OCI-LY7 (cell line): ENCODE results near the gene HTD2. TPM values are rescaled to one million over a fixed set of nuclear protein-coding genes. Genes with fewer than 3 reads are reported as not detected.
"Not testable (repeated sequence)": the region's sequence is repeated elsewhere in the genome, so short reads cannot be mapped to it uniquely, and the experiment has no call there.

Experiments used
- BruUV-seq: library from RNA; stranded (reverse); fragments of 400-500 nt; replicated peaks from 2 replicates; lab custom pipeline; 2021; lab: Mats Ljungman, UMichigan
- CTCF ChIA-PET: fragments of 300-600 bp; sonication (Branson Sonifier 250); formaldehyde crosslinking; loops from one replicate; lab custom pipeline; 2022; ENCODE audit warnings: antibody characterized with exemption; ENCODE audit not compliant: unreplicated experiment; lab: Charles Lee
- POLR2A ChIA-PET: fragments of 300-600 bp; sonication (Branson Sonifier 250); formaldehyde crosslinking; loops from one replicate; lab custom pipeline; 2022; ENCODE audit warnings: antibody characterized with exemption; lab: Charles Lee
- DNase-seq: peaks from one replicate; pipeline ENCODE4 v3.0.0-alpha.2; 2015; ENCODE audit warnings: low spot score
- H2AFZ ChIP-seq: fragments of 200-600 bp; sonication (generic), shearing (Covaris generic); 2 replicates; pipeline ENCODE4 v1.6.1; 2014; ENCODE audit warnings: mild to moderate bottlenecking, antibody characterized with exemption, low read length, moderate library complexity
- H3K27ac ChIP-seq: fragments of 200-600 bp; sonication (generic); 2 replicates; pipeline ENCODE4 v1.5.1; 2014; ENCODE audit warnings: mixed run types, low read depth, mild to moderate bottlenecking, moderate library complexity, low read length, inconsistent platforms; ENCODE audit not compliant: poor library complexity, severe bottlenecking
- H3K36me3 ChIP-seq: fragments of 200-600 bp; sonication (generic); 2 replicates; pipeline ENCODE4 v1.6.1; 2014; ENCODE audit warnings: mild to moderate bottlenecking, antibody characterized with exemption, low read length, moderate library complexity, mixed read lengths; ENCODE audit not compliant: insufficient read depth
- H3K4me1 ChIP-seq: fragments of 200-600 bp; sonication (generic); 2 replicates; pipeline ENCODE4 v1.5.1; 2014; ENCODE audit warnings: mild to moderate bottlenecking, low read length; ENCODE audit not compliant: insufficient read depth, poor library complexity, severe bottlenecking
- H3K4me2 ChIP-seq: fragments of 200-600 bp; sonication (generic); 2 replicates; pipeline ENCODE4 v1.6.1; 2014; ENCODE audit warnings: mild to moderate bottlenecking, low read length
- H3K4me3 ChIP-seq: fragments of 200-600 bp; sonication (generic); 2 replicates; pipeline ENCODE4 v1.5.1; 2014; ENCODE audit warnings: mild to moderate bottlenecking, low read depth, low read length; ENCODE audit not compliant: poor library complexity, severe bottlenecking
- H3K79me2 ChIP-seq: fragments of 200-600 bp; sonication (generic); 2 replicates; pipeline ENCODE4 v1.6.1; 2016; ENCODE audit warnings: low read depth, mild to moderate bottlenecking, low read length, moderate library complexity, mixed read lengths; ENCODE audit not compliant: insufficient read depth
- H3K9me2 ChIP-seq: fragments of 200-600 bp; sonication (generic); 2 replicates; pipeline ENCODE4 v1.6.1; 2016; ENCODE audit warnings: mild to moderate bottlenecking, low read length, mixed read lengths; ENCODE audit not compliant: insufficient read depth
- H3K9me3 ChIP-seq: fragments of 200-600 bp; sonication (generic); 2 replicates; pipeline ENCODE4 v1.6.1; 2014; ENCODE audit warnings: mild to moderate bottlenecking, mixed run types, low read length, mixed read lengths
- H4K20me1 ChIP-seq: fragments of 200-600 bp; sonication (generic); 2 replicates; pipeline ENCODE4 v1.6.1; 2014; ENCODE audit warnings: mild to moderate bottlenecking, antibody characterized with exemption, low read length, moderate library complexity, mixed read lengths; ENCODE audit not compliant: insufficient read depth
- CTCF ChIP-seq: fragments of 200-600 bp; sonication (generic); conservative IDR thresholded peaks from 2 replicates; pipeline ENCODE4 v1.5.1; 2014; ENCODE audit warnings: mild to moderate bottlenecking, antibody characterized with exemption, low read length, moderate library complexity, mixed read lengths
- EZH2phosphoT487 ChIP-seq: fragments of 200-600 bp; sonication (generic); IDR thresholded peaks from 2 replicates; pipeline ENCODE4 v1.6.1; 2018; ENCODE audit warnings: low read depth, borderline replicate concordance, mild to moderate bottlenecking, mixed run types, antibody characterized with exemption, low read length, moderate library complexity, mixed read lengths
- intact Hi-C: fragments of 100-400 bp; cut with micrococcal nuclease; formaldehyde crosslinking; loops from one replicate; pipeline ENCODE4 v1.10.0; 2022; ENCODE audit not compliant: unreplicated experiment
- total RNA-seq, 2 experiments: library from RNA; depleted of rRNA in 1 of 2; stranded (reverse); fragments of >200 nt in 1 of 2; shearing (Covaris generic) in 1 of 2; gene quantifications; 2 replicates each; pipeline ENCODE4 v1.2.3, GENCODE V29; 2014 to 2022

HTD2 gene
- total RNA-seq, 2 experiments from 2014 or later, result 10.0 to 13.0 TPM

- no peak overlapping the region for H3K4me3 ChIP-seq
- H3K79me2 ChIP-seq, result no peaks in the 10 kb centered on the region
- no peak overlapping the region for H2AFZ ChIP-seq
- no peak for DNase-seq
- no peak overlapping the region for H3K27ac ChIP-seq
- TF ChIP-seq CTCF, result no peak
- no peak for TF ChIP-seq EZH2phosphoT487
- no peaks in the 10 kb centered on the region for H3K9me2 ChIP-seq
- H3K9me3 ChIP-seq, result no peaks in the 10 kb centered on the region
- CTCF ChIA-PET, result no interaction called here
- H3K4me2 ChIP-seq, result no peak overlapping the region
- H3K4me1 ChIP-seq, result peaks cover 13% of the 10 kb centered on the region
- no TSS peak for BruUV-seq
- no peaks in the 10 kb centered on the region for H4K20me1 ChIP-seq
- H3K36me3 ChIP-seq, result no peaks in the 10 kb centered on the region
- POLR2A ChIA-PET, result interaction anchor here (0.6 to 1.4 kb wide), 6 partner anchors 15 to 1715 kb away, joined by 3 to 5 read pairs (median 3); no protein-coding TSS in a partner anchor
- intact Hi-C loops, result no loop called here
Measured at GRCh38 chr3:58270485-58270884, 35.8 kb upstream of the HTD2 start.

GRCh38 chr3:58271901-58272501, 34.3 kb upstream of the HTD2 start:
- Histone ChIP-seq H2AFZ (no peak overlapping the region), H3K4me3 (no peak overlapping the region), H3K4me2 (no peak overlapping the region), H3K9me2 (no peaks in the 10 kb centered on the region), H3K4me1 (no peaks in the 10 kb centered on the region), H4K20me1 (no peaks in the 10 kb centered on the region), H3K27ac (no peak overlapping the region), H3K9me3 (no peaks in the 10 kb centered on the region), H3K36me3 (no peaks in the 10 kb centered on the region), H3K79me2 (no peaks in the 10 kb centered on the region)
- TF ChIP-seq CTCF (no peak), EZH2phosphoT487 (no peak)
- BruUV-seq, result no TSS peak
- DNase-seq, result no peak
- intact Hi-C loops, result no loop called here
- CTCF ChIA-PET, result no interaction called here
- POLR2A ChIA-PET, result interaction anchor here (0.7 to 1.3 kb wide), 3 partner anchors 13 to 159 kb away, joined by 3 read pairs; no protein-coding TSS in a partner anchor

- Histone ChIP-seq H3K36me3 (no peaks in the 10 kb centered on the region), H3K4me2 (no peak overlapping the region), H4K20me1 (no peaks in the 10 kb centered on the region), H3K9me2 (no peaks in the 10 kb centered on the region), H2AFZ (no peak overlapping the region), H3K4me1 (no peaks in the 10 kb centered on the region), H3K79me2 (no peaks in the 10 kb centered on the region), H3K9me3 (no peaks in the 10 kb centered on the region), H3K4me3 (no peak overlapping the region), H3K27ac (no peak overlapping the region)
- no peak for TF ChIP-seq CTCF
- no peak for TF ChIP-seq EZH2phosphoT487
- intact Hi-C loops, result no loop called here
- DNase-seq, result no peak
- no TSS peak for BruUV-seq
- ChIA-PET CTCF (no interaction called here), POLR2A (interaction anchor here (0.5 kb wide), 1 partner anchor 202 kb away, joined by 9 read pairs; no protein-coding TSS in a partner anchor)
Measured at GRCh38 chr3:58272891-58273290, 33.4 kb upstream of the HTD2 start.

- POLR2A ChIA-PET, result interaction anchor here (0.5 kb wide), 1 partner anchor 202 kb away, joined by 9 read pairs; no protein-coding TSS in a partner anchor
- CTCF ChIA-PET, BruUV-seq, DNase-seq, H3K4me2 ChIP-seq, H3K27ac ChIP-seq, H3K36me3 ChIP-seq, H3K79me2 ChIP-seq, H3K4me1 ChIP-seq, H3K9me3 ChIP-seq, H3K4me3 ChIP-seq, intact Hi-C loops, H4K20me1 ChIP-seq, H2AFZ ChIP-seq, H3K9me2 ChIP-seq: not testable (repeated sequence)
Measured at GRCh38 chr3:58273362-58273761, 33.0 kb upstream of the HTD2 start.
